GM18867 (cell line): Measurements from ENCODE around the gene RPGRIP1.
"Not testable (repeated sequence)": the region's sequence is repeated elsewhere in the genome, so short reads cannot be mapped to it uniquely, and the experiment has no call there.

Experiments
- ATAC-seq: cut with Tn5 transposase; IDR thresholded peaks from one replicate; pipeline ENCODE4 v1.9.1; 2021; ENCODE audit warnings: mild to moderate bottlenecking, moderate library complexity; ENCODE audit not compliant: unreplicated experiment

Gene RPGRIP1

GRCh38 chr14:21258005-21258888 is 21.6 kb upstream of the RPGRIP1 start:
- no peak for ATAC-seq

DNA sequence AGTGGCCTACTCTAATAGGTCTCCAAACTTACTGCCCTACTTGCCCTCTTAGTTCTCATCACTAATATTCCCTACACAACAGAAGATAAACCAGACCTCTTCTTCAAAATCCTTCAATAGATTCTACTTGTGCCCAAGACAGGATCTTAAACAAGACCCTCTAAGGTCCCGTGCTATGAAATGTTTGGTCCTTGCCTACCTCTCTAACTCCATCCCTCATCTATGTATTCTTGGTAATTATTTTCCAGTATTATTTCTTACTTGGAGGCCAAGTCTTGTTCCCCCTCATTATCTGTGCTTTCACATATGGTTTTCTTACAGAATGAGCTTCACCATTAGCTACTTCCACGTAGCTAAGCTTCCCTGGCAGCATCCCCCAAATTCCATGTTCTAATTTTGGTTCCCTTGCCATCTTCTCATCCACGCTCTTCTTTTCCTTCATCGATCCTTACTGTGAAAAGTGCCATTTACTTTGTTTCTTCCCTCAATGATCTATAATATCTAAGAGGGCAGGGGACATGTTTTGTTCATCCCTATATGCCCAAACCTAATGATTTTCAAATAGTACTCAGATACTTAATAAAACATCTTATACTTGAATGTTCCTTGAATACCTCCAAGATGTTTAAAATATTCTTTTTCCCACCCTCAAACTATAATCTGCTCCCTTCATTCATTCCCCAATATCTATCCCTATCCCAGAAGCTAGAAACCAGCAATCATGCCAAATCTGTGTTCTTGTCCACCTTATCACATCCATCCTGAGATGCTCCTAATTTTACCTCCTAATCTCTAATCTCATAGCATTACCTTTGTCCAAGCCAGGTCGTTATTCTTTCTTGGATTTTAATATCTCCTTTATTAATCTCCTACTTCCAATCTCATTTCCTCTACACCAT is 20.7 kb upstream of the RPGRIP1 start:
- no peak for ATAC-seq

GRCh38 chr14:21261824-21262223 is 18.1 kb upstream of the RPGRIP1 start:
- ATAC-seq = no peak

- no peak for ATAC-seq
Observed at GRCh38 chr14:21262410-21262809, 17.5 kb upstream of the RPGRIP1 start.

- ATAC-seq = no peak
Observed at GRCh38 chr14:21263284-21264024, 16.4 kb upstream of the RPGRIP1 start.

DNA sequence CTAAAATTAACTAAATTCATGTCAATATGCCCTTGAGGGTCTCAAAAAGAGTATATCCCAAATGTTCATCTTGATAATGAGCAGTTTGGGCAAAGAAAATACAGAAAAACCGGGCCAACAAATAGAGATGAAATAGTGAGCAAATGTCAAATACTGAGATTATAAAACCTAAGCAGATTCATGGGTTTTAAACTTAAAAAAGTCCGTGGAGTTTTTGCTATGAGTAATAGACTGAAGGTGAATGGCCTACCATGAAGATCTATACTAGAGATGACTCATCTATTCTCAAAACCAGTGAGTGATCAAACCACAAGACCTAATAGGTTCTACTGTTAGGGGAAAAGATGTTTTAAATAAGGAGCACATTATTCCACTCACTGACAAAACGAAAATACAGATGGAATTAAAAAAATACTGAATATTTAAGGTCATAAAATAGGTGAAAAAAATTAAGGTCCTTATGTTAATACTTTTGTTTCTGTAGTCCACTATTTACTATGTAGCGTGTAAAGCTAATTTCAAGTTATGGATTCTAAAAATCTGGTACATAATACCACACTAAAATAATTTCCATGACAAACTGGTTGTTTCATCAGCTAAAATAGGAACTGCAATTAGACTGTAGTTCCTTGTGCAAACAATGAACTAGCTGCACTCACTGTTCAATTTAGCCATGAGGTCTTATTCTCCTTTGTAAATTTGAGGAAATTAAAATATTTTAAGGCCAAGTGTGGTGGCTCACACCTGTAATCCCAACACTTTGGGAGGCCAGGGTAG is 15.7 kb upstream of the RPGRIP1 start:
- peak; percentile 74 for ATAC-seq

DNA sequence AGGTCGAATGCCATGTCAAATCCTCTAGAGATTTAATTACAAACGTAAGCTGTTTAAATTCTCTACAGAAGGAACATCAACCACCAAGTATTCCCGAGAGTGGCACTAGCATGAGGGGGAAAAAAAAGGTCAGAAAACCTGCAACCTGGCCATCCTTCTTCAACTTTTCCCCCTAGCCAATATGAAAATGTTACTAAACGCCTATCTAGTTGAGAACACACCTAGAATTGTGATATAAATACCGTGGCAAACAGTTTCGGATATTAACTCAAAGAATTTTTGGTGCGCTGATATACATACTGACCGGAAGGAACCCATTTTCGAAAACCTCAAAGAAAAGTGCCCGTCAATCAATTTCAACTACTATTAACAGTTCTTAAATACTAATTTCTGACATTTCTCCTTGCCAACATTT is 12.4 kb upstream of the RPGRIP1 start:
- ATAC-seq = no peak

- ATAC-seq = no peak
Observed at GRCh38 chr14:21267886-21268616, 11.8 kb upstream of the RPGRIP1 start.

GRCh38 chr14:21268617-21269251 is 11.1 kb upstream of the RPGRIP1 start:
- ATAC-seq = no peak

- ATAC-seq = peak; percentile 89
Observed at GRCh38 chr14:21269252-21270046, 10.4 kb upstream of the RPGRIP1 start, which contains the start of gene HNRNPC. Gene HNRNPC, minus strand, starts transcription at chr14:21269442. Its CDS starts 35,249 bp downstream, at chr14:21234193.

DNA sequence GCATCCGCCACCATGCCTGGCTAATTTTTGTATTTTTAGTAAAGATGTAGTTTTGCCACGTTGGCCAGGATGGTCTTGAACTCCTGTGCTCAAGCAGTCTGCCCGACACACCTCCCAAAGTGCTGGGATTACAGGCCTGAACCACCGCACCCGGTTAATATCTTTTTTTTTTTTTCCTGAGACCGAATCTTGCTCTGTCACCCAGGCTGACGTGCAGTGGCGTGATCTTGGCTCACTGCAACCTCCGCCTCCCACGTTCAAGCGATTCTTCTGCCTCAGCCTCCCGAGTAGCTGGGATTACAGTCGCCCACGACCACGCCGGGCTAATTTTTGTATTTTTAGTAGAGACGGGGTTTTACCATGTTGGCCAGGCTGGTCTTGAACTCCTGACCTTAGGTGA is 7.2 kb upstream of the RPGRIP1 start:
- ATAC-seq = not testable (repeated sequence)

DNA sequence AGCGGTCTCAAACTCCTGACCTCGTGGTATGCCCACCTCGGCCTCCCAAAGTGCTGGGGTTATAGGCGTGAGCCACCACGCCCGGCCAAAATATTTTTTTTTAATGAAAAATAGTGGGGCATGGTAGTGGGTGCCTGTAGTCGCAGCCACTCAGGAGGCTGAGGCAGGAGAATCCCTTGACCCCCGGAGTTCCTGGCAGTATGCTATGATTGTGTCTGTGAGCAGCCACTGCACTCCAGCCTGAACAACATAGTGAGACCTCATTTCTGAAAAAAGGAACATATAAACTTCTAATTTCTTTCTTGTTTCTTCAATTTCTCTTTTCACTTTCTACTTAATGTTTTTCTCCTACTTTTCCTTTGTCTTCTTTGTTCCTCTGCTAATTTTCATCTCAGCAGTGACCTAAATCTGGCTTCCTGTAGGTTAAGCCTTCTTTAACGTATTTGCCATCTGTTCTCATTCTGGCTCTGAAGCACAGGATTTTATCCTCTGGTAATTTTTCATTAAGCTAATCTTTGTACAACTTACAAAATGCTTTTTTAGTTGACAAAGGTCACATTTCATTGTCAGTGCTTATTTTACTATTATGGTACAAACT is 4.5 kb upstream of the RPGRIP1 start:
- ATAC-seq = no peak

GRCh38 chr14:21278632-21279031 is 1.3 kb upstream of the RPGRIP1 start:
- no peak for ATAC-seq

GRCh38 chr14:21281917-21282316 is 2.0 kb downstream of the RPGRIP1 start:
- ATAC-seq = not testable (repeated sequence)

DNA sequence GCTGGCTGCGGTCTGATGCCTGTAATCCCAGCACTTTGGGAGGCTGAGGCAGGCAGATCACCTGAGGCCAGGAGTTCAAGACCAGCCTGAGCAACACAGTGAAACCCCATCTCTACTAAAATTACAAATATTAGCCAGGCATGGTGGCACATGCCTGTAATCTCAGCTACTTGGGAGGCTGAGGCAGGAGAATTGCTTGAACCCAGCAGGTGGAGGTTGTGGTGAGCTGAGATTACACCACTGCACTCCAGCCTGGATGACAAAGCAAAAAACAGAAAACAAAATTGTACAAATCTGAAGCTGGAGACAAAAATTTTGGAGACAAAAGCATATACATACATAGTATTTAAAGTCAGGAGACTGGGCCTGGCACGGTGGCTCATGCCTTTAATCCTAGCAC is 6.6 kb downstream of the RPGRIP1 start:
- ATAC-seq = not testable (repeated sequence)

DNA sequence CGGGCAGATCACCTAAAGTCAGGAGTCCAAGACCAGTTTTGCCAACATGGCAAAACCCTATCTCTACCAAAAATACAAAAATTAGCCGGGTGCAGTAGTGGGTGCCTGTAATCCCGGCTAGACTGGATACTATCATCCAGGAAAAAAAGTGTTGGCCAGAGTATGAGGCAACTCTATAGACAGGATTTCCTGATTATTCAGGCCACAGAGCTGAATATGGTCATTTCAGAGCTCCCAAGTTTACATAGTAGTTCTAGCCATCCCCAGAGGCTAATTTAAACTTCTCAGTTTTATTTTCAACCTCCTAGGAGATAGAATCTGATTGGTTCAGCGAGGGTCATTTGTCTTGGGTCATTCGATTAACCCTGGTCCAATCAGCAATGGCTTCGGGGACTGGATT is 7.3 kb downstream of the RPGRIP1 start:
- ATAC-seq = no peak

DNA sequence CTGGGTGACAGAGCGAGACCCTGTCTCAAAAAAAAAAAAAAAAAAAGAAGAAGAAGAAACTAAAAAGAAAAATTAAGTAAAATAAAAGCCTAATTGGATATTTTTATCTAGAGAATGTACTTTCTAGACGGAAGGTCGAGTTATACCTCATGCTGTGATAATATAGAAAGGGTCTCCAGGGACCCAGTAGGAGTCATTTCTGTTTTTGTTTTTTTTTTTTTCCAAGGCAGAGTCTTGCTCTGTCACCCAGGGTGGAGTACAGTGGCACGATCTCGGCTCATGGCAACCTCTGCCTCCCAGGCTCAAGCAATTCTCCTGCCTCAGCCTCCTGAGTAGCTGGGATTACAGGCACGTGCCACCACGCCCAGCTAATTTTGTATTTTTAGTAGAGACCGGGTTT is 14.1 kb downstream of the RPGRIP1 start:
- not testable (repeated sequence) for ATAC-seq

GRCh38 chr14:21298358-21298757 is 18.5 kb downstream of the RPGRIP1 start:
- no peak for ATAC-seq
